HEK293 (cell line): Measurements from ENCODE around the gene NSUN4.
A peak's percentile ranks its signal among the peaks of the same experiment; 100 is the strongest.

Experiments used
- CTCF ChIA-PET: fragments of 350-600 bp; formaldehyde crosslinking; extraction: SDS; loops from one replicate; lab custom pipeline; 2021; ENCODE audit warnings: antibody characterized with exemption; lab: Yijun Ruan, JAX
- POLR2A ChIA-PET: fragments of 300-600 bp; formaldehyde crosslinking; extraction: SDS; loops from one replicate; lab custom pipeline; 2020; ENCODE audit warnings: antibody characterized with exemption, inconsistent platforms; lab: Yijun Ruan, JAX
- H3K27ac ChIP-seq: fragments of 200-500 bp; sonication (Bioruptor generic); 2 replicates; pipeline ENCODE4 v1.5.1; 2014; ENCODE audit warnings: low read depth, low read length, control low read depth, inconsistent platforms; ENCODE audit errors: extremely low read depth
- H3K36me3 ChIP-seq, 2 experiments: fragments of 200-500 bp in 1 of 2; sonication (Bioruptor generic) in 1 of 2; 1 replicate in 1 of 2; 2 replicates in 1 of 2; pipeline ENCODE4 v1.5.1; 2014 to 2017; ENCODE audit warnings: inconsistent platforms in 2 of 2, low read length in 2 of 2; ENCODE audit not compliant: control insufficient read depth in 2 of 2, insufficient read depth in 1 of 2
- H3K4me1 ChIP-seq: fragments of 200-500 bp; sonication (Bioruptor generic); 2 replicates; pipeline ENCODE4 v1.5.1; 2014; ENCODE audit warnings: mild to moderate bottlenecking, low read length, inconsistent platforms; ENCODE audit not compliant: control insufficient read depth, insufficient read depth
- H3K4me3 ChIP-seq: 2 replicates; pipeline ENCODE4 v1.5.1; 2011; ENCODE audit warnings: low read depth, mild to moderate bottlenecking, control low read depth, low read length, moderate library complexity
- H3K9me3 ChIP-seq: fragments of 200-500 bp; sonication (Bioruptor generic); 2 replicates; pipeline ENCODE4 v1.5.1; 2014; ENCODE audit warnings: low read depth, low read length, inconsistent platforms; ENCODE audit not compliant: control insufficient read depth, insufficient read depth
- CTCF ChIP-seq: fragments of 450-650 bp; formaldehyde crosslinking; IDR thresholded peaks from 2 replicates; pipeline ENCODE4 v1.5.1; 2016; ENCODE audit warnings: missing biosample characterization, missing genetic modification characterization
- GLIS2 ChIP-seq: fragments of 450-650 bp; formaldehyde crosslinking; IDR thresholded peaks from 2 replicates; pipeline ENCODE4 v1.5.1; 2016; ENCODE audit warnings: missing biosample characterization, missing genetic modification characterization
- HOXC10 ChIP-seq: sonication (generic); formaldehyde crosslinking; IDR thresholded peaks from 2 replicates; pipeline ENCODE4 v1.8.1; 2023; ENCODE audit warnings: mild to moderate bottlenecking, missing genetic modification reagents
- KLF7 ChIP-seq: fragments of 450-650 bp; formaldehyde crosslinking; IDR thresholded peaks from 2 replicates; pipeline ENCODE4 v1.5.1; 2016; ENCODE audit warnings: missing biosample characterization, missing genetic modification characterization, borderline replicate concordance
- MYNN ChIP-seq: fragments of 450-650 bp; formaldehyde crosslinking; IDR thresholded peaks from 2 replicates; pipeline ENCODE4 v1.5.1; 2016; ENCODE audit warnings: missing biosample characterization, missing genetic modification characterization, borderline replicate concordance
- PATZ1 ChIP-seq: fragments of 450-650 bp; formaldehyde crosslinking; IDR thresholded peaks from 2 replicates; pipeline ENCODE4 v1.5.1; 2016; ENCODE audit warnings: missing biosample characterization, missing genetic modification characterization
- PRDM1 ChIP-seq: fragments of 450-650 bp; formaldehyde crosslinking; IDR thresholded peaks from 2 replicates; pipeline ENCODE4; 2016; ENCODE audit warnings: missing biosample characterization, missing genetic modification characterization
- PRDM4 ChIP-seq: fragments of 450-650 bp; formaldehyde crosslinking; IDR thresholded peaks from 2 replicates; pipeline ENCODE4 v1.5.1; 2017; ENCODE audit warnings: missing biosample characterization, missing genetic modification characterization
- SCRT2 ChIP-seq: fragments of 450-650 bp; formaldehyde crosslinking; IDR thresholded peaks from 2 replicates; pipeline ENCODE4 v1.5.1; 2016; ENCODE audit warnings: missing biosample characterization, missing genetic modification characterization
- ZEB2 ChIP-seq: fragments of 450-650 bp; formaldehyde crosslinking; IDR thresholded peaks from 2 replicates; pipeline ENCODE4 v1.5.1; 2016; ENCODE audit warnings: missing biosample characterization, missing genetic modification characterization
- ZFP69B ChIP-seq: fragments of 450-650 bp; formaldehyde crosslinking; IDR thresholded peaks from 2 replicates; pipeline ENCODE4 v1.5.1; 2016; ENCODE audit warnings: missing biosample characterization, missing genetic modification characterization
- ZNF596 ChIP-seq: fragments of 450-650 bp; IDR thresholded peaks from 2 replicates; pipeline ENCODE4 v1.5.0; 2018; ENCODE audit warnings: missing biosample characterization, mild to moderate bottlenecking, missing genetic modification characterization, moderate library complexity
- ZNF600 ChIP-seq: fragments of 450-650 bp; formaldehyde crosslinking; IDR thresholded peaks from 2 replicates; pipeline ENCODE4 v1.5.1; 2016; ENCODE audit warnings: missing biosample characterization, missing genetic modification characterization
- TF ChIP-seq, protein P1 (sequence below): fragments of 450-650 bp; formaldehyde crosslinking; IDR thresholded peaks from 2 replicates; pipeline ENCODE4 v1.5.1; 2016; ENCODE audit warnings: missing biosample characterization, missing genetic modification characterization
- TF ChIP-seq, protein P2 (sequence below): fragments of 450-650 bp; formaldehyde crosslinking; IDR thresholded peaks from 2 replicates; pipeline ENCODE4 v1.5.1; 2016; ENCODE audit warnings: missing biosample characterization, missing genetic modification characterization, borderline replicate concordance
- TF ChIP-seq, protein P3 (sequence below): fragments of 450-650 bp; formaldehyde crosslinking; IDR thresholded peaks from 2 replicates; pipeline ENCODE4 v1.5.1; 2017; ENCODE audit warnings: missing biosample characterization, missing genetic modification characterization

The NSUN4 gene

DNA sequence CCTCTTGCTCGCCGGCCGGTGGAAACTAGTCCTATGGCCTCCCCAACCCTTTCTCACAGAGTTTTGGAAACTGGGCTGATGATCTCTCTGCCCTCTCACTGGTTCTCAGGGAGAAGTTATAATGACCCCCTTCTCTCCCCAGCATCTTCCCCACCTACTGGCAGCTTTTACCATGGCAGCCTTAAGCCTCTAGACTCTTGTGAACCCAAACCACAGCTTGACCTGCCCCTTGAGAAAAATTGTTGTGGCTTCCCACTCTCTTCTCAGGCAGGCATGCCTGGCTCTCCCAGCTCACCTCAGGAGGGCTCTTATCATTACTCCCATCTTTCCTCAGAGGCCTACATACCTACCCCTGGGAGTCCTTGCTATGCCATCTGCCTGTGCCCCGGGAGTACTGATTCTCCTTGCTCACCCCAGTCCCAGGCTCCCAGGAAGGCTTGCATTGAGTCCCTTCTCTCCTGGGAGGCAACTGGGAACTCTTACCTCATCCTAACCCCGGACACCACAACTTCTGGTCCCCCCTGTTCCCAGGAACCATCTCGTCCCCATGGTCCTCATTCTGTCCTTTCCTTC is 1.6 kb downstream of the NSUN4 start:
- Histone ChIP-seq H3K9me3 (no peaks in the 10 kb centered on the region), H3K36me3 (peaks cover 1 to 49% of the 10 kb centered on the region in 2 experiments; a peak in 2 of 3 replicates), H3K4me1 (no peaks in the 10 kb centered on the region; the same call in none of the 2 replicates), H3K27ac (no peak overlapping the region), H3K4me3 (no peak overlapping the region)
- TF ChIP-seq PRDM1 (tag by site-specific recombination) (peak; percentile 59; the same call in 1 of the 2 replicates), ZNF600 (no peak), GLIS2 (no peak), MYNN (no peak), SCRT2 (no peak), CTCF (tag by site-specific recombination) (peak; percentile 52; the same call in 1 of the 2 replicates)
- TF ChIP-seq, protein P1, sequence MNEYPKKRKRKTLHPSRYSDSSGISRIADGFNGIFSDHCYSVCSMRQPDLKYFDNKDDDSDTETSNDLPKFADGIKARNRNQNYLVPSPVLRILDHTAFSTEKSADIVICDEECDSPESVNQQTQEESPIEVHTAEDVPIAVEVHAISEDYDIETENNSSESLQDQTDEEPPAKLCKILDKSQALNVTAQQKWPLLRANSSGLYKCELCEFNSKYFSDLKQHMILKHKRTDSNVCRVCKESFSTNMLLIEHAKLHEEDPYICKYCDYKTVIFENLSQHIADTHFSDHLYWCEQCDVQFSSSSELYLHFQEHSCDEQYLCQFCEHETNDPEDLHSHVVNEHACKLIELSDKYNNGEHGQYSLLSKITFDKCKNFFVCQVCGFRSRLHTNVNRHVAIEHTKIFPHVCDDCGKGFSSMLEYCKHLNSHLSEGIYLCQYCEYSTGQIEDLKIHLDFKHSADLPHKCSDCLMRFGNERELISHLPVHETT: no peak
- TF ChIP-seq, protein P2, sequence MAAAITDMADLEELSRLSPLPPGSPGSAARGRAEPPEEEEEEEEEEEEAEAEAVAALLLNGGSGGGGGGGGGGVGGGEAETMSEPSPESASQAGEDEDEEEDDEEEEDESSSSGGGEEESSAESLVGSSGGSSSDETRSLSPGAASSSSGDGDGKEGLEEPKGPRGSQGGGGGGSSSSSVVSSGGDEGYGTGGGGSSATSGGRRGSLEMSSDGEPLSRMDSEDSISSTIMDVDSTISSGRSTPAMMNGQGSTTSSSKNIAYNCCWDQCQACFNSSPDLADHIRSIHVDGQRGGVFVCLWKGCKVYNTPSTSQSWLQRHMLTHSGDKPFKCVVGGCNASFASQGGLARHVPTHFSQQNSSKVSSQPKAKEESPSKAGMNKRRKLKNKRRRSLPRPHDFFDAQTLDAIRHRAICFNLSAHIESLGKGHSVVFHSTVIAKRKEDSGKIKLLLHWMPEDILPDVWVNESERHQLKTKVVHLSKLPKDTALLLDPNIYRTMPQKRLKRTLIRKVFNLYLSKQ (tag by site-specific recombination): no peak
- TF ChIP-seq, protein P3, sequence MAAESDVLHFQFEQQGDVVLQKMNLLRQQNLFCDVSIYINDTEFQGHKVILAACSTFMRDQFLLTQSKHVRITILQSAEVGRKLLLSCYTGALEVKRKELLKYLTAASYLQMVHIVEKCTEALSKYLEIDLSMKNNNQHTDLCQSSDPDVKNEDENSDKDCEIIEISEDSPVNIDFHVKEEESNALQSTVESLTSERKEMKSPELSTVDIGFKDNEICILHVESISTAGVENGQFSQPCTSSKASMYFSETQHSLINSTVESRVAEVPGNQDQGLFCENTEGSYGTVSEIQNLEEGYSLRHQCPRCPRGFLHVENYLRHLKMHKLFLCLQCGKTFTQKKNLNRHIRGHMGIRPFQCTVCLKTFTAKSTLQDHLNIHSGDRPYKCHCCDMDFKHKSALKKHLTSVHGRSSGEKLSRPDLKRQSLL (tag by site-specific recombination): no peak
- POLR2A ChIA-PET: no interaction called here
- CTCF ChIA-PET: interaction anchor here (0.6 to 2.6 kb wide), 5 partner anchors 9 to 60 kb away, joined by 3 to 14 read pairs (median 4); partner anchors contain the start of genes LRRC41 and UQCRH

DNA sequence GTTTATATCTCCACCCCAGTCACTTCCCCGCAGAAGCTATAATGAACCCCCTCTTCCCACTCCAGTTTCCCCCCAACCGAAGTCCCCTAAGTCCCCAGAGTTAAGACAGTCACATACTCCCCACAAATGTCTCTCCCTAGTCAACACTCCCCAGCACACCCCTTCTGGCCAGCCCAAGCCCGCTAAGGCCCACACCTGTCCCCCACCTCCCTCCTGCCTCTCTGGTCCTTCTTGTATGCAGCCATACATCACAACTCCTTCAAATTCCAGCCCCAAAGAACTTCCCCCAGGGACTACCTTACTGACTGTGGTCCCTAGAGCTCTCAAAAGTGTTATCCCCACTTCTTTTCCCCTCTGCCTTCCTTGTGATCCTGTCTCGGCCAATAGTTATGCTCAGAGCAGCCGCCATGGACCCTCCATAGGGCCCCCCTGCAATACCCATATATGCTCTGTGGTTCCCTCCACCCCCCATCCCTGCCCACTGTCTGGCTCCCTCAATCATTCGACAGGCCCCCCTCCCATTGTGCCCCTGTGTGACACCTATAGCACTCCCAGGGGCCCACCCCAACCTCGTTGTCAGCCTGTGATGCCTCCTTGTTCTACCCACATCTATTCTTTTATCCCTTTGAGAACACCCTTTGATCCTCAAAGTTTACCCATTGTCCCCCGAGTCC is 2.2 kb downstream of the NSUN4 start:
- no peak overlapping the region for H3K4me3 ChIP-seq
- CTCF ChIA-PET: interaction anchor here (0.6 to 2.6 kb wide), 4 partner anchors 9 to 64 kb away, joined by 3 to 14 read pairs (median 3); no protein-coding TSS in a partner anchor
- TF ChIP-seq, protein P3 (tag by site-specific recombination): no peak
- TF ChIP-seq ZNF596 (tag by site-specific recombination) (no peak), KLF7 (tag by site-specific recombination) (no peak), PATZ1 (tag by site-specific recombination) (0 out of 2 replicates have a peak, but pooled peaks have one; percentile 14), ZEB2 (tag by site-specific recombination) (no peak), ZFP69B (tag by site-specific recombination) (no peak), HOXC10 (CRISPR knock-in tag) (no peak), PRDM4 (tag by site-specific recombination) (no peak)
- TF ChIP-seq, protein P1: no peak
- TF ChIP-seq, all 188 proteins: peak for 1
- H3K27ac ChIP-seq: no peak overlapping the region
- H3K9me3 ChIP-seq: no peaks in the 10 kb centered on the region
- H3K4me1 ChIP-seq: no peaks in the 10 kb centered on the region; the same call in none of the 2 replicates
- POLR2A ChIA-PET: no interaction called here
- H3K36me3 ChIP-seq: peaks cover 3 to 54% of the 10 kb centered on the region in 2 experiments; a peak in 2 of 3 replicates
